H1 (cell line): ENCODE data around the gene PAQR5. TPM values are rescaled to one million over a fixed set of nuclear protein-coding genes. Genes with fewer than 3 reads are reported as not detected.

Experiments used
- CTCF ChIA-PET: fragments of 300-600 bp; sonication (Branson Sonifier 250); formaldehyde crosslinking; loops from one replicate; lab custom pipeline; 2021; ENCODE audit not compliant: partially characterized antibody; lab: Charles Lee
- POLR2A ChIA-PET: fragments of 300-600 bp; sonication (Branson Sonifier 250); formaldehyde crosslinking; loops from one replicate; lab custom pipeline; 2021; ENCODE audit warnings: inconsistent platforms; ENCODE audit not compliant: partially characterized antibody; lab: Charles Lee
- DNase-seq, 2 experiments: peaks; one replicate each; pipeline versions ENCODE4 v3.0.0 to v3.0.0-alpha.2; 2010 to 2022; ENCODE audit warnings: low spot score in 2 of 2, low read depth in 1 of 2, mixed read lengths in 1 of 2
- FAIRE-seq: peaks from 2 replicates; lab custom pipeline; 2011; peaks lifted over from hg19 to GRCh38; lab: Jason Lieb, UNC
- H2AFZ ChIP-seq: 2 replicates; pipeline ENCODE4 v1.8.1; 2012; ENCODE audit warnings: low read length, inconsistent platforms
- H2AK5ac ChIP-seq: 2 replicates; pipeline ENCODE4 v1.6.1; 2013; ENCODE audit warnings: low read depth, low read length
- H2BK120ac ChIP-seq: replicated peaks from 2 replicates; pipeline ENCODE3; 2013; ENCODE audit warnings: low read depth, low read length, inconsistent platforms
- H2BK12ac ChIP-seq: 2 replicates; pipeline ENCODE4 v1.6.1; 2013; ENCODE audit warnings: low read depth, low read length
- H2BK15ac ChIP-seq: 2 replicates; pipeline ENCODE4 v1.6.1; 2013; ENCODE audit warnings: low read length
- H2BK20ac ChIP-seq: 2 replicates; pipeline ENCODE4 v1.6.1; 2013; ENCODE audit warnings: low read length
- H2BK5ac ChIP-seq: 2 replicates; pipeline ENCODE4 v1.6.1; 2013; ENCODE audit warnings: low read depth, low read length
- H3K14ac ChIP-seq: 2 replicates; pipeline ENCODE4 v1.6.1; 2013; ENCODE audit warnings: inconsistent platforms; ENCODE audit not compliant: insufficient read length
- H3K18ac ChIP-seq: 2 replicates; pipeline ENCODE4 v1.6.1; 2013; ENCODE audit warnings: low read length; ENCODE audit errors: extremely low read depth
- H3K23ac ChIP-seq: 2 replicates; pipeline ENCODE4 v1.6.1; 2013; ENCODE audit warnings: inconsistent platforms; ENCODE audit not compliant: insufficient read length
- H3K23me2 ChIP-seq: 2 replicates; pipeline ENCODE4 v1.6.1; 2013; ENCODE audit warnings: low read depth, low read length
- H3K27ac ChIP-seq: 2 replicates; pipeline ENCODE4 v1.6.1; 2011; ENCODE audit warnings: low read depth, low read length, inconsistent platforms
- H3K27me3 ChIP-seq, 4 experiments: replicated peaks in 1 of 4; 1 replicate in 1 of 4; 2 replicates in 3 of 4; pipeline versions ENCODE4 v1.6.1 to v1.8.1; 2011 to 2013; ENCODE audit warnings: low read length in 3 of 4, mild to moderate bottlenecking in 3 of 4, inconsistent platforms in 2 of 4, mixed read lengths in 2 of 4, moderate library complexity in 1 of 4; ENCODE audit not compliant: control insufficient read depth in 3 of 4, insufficient read depth in 3 of 4; ENCODE audit errors: extremely low read depth in 1 of 4
- H3K36me3 ChIP-seq, 4 experiments: 2 replicates each; pipeline versions ENCODE4 v1.6.1 to v1.8.1; 2011 to 2013; ENCODE audit warnings: mild to moderate bottlenecking in 4 of 4, low read length in 3 of 4, moderate library complexity in 2 of 4, control low read depth in 1 of 4, inconsistent platforms in 1 of 4; ENCODE audit not compliant: insufficient read depth in 4 of 4, control insufficient read depth in 2 of 4
- H3K4ac ChIP-seq: replicated peaks from 2 replicates; pipeline ENCODE3; 2013; ENCODE audit warnings: low read length, low read depth, mixed read lengths, inconsistent platforms; ENCODE audit not compliant: insufficient read length
- H3K4me1 ChIP-seq, 4 experiments: replicated peaks in 1 of 4; 1 replicate in 1 of 4; 2 replicates in 3 of 4; pipeline versions ENCODE4 v1.6.1 to v1.8.1; 2011 to 2013; ENCODE audit warnings: low read length in 3 of 4, inconsistent platforms in 2 of 4, mixed read lengths in 1 of 4; ENCODE audit not compliant: insufficient read depth in 4 of 4, control insufficient read depth in 3 of 4
- H3K4me2 ChIP-seq, 2 experiments: 2 replicates each; pipeline versions ENCODE4 v1.6.1 to v1.8.1; 2011 to 2013; ENCODE audit warnings: low read depth in 2 of 2, low read length in 2 of 2, control low read depth in 1 of 2, inconsistent platforms in 1 of 2, mild to moderate bottlenecking in 1 of 2; ENCODE audit not compliant: insufficient read depth in 1 of 2
- H3K4me3 ChIP-seq, 4 experiments: fragments of 200-600, 300-600 bp in 1 of 4; sonication (generic), shearing (Covaris generic), sonication (Bioruptor Twin) in 1 of 4; 2 replicates each; pipeline versions ENCODE4 v1.5.1 to v1.8.1; 2011 to 2016; ENCODE audit warnings: low read length in 4 of 4, low read depth in 3 of 4, control low read depth in 2 of 4, inconsistent platforms in 2 of 4, mild to moderate bottlenecking in 2 of 4, mixed read lengths in 1 of 4, moderate library complexity in 1 of 4; ENCODE audit not compliant: insufficient read depth in 2 of 4; ENCODE audit errors: extremely low read depth in 1 of 4
- H3K56ac ChIP-seq: replicated peaks from 2 replicates; pipeline ENCODE3; 2013; ENCODE audit warnings: low read depth, mild to moderate bottlenecking, mixed read lengths, low read length, inconsistent platforms; ENCODE audit not compliant: insufficient read length
- H3K79me1 ChIP-seq: 2 replicates; pipeline ENCODE4 v1.6.1; 2013; ENCODE audit warnings: low read depth, low read length, control low read depth
- H3K79me2 ChIP-seq, 2 experiments: 2 replicates each; pipeline versions ENCODE4 v1.6.1 to v1.8.1; 2012 to 2013; ENCODE audit warnings: low read length in 2 of 2, mild to moderate bottlenecking in 2 of 2, inconsistent platforms in 1 of 2; ENCODE audit not compliant: insufficient read depth in 2 of 2, control insufficient read depth in 1 of 2
- H3K9ac ChIP-seq, 4 experiments: replicated peaks in 1 of 4; 1 replicate in 1 of 4; 2 replicates in 3 of 4; pipeline versions ENCODE4 v1.6.1 to v1.8.1; 2011 to 2013; ENCODE audit warnings: low read depth in 3 of 4, low read length in 3 of 4, control low read depth in 2 of 4, mild to moderate bottlenecking in 2 of 4, moderate library complexity in 2 of 4, inconsistent platforms in 1 of 4; ENCODE audit errors: extremely low read depth in 1 of 4
- H3K9me3 ChIP-seq, 2 experiments: 2 replicates each; pipeline versions ENCODE4 v1.6.1 to v1.8.1; 2012 to 2013; ENCODE audit warnings: mild to moderate bottlenecking in 2 of 2, moderate library complexity in 2 of 2, control low read depth in 1 of 2, inconsistent platforms in 1 of 2, low read depth in 1 of 2, low read length in 1 of 2, mixed read lengths in 1 of 2; ENCODE audit not compliant: insufficient read depth in 2 of 2
- H4K20me1 ChIP-seq, 2 experiments: replicated peaks in 1 of 2; 2 replicates each; pipeline versions ENCODE3 to v1.8.1; 2011 to 2013; ENCODE audit warnings: inconsistent platforms in 2 of 2, low read length in 2 of 2, mild to moderate bottlenecking in 1 of 2; ENCODE audit not compliant: insufficient read depth in 2 of 2, control insufficient read depth in 1 of 2
- H4K5ac ChIP-seq: 2 replicates; pipeline ENCODE4 v1.6.1; 2013; ENCODE audit warnings: low read length, low read depth, mixed read lengths, inconsistent platforms; ENCODE audit not compliant: insufficient read length
- H4K8ac ChIP-seq: 2 replicates; pipeline ENCODE4 v1.8.0; 2013; ENCODE audit warnings: mild to moderate bottlenecking, moderate library complexity, low read length, inconsistent platforms; ENCODE audit not compliant: insufficient read depth; ENCODE audit errors: extremely low read depth
- H4K91ac ChIP-seq: replicated peaks from 2 replicates; pipeline ENCODE3; 2013; ENCODE audit warnings: low read length, mixed read lengths, inconsistent platforms; ENCODE audit not compliant: insufficient read length
- CREB1 ChIP-seq: IDR thresholded peaks from 2 replicates; pipeline ENCODE4 v1.6.1; 2012; ENCODE audit warnings: inconsistent platforms
- CTBP2 ChIP-seq: IDR thresholded peaks from 2 replicates; pipeline ENCODE4 v1.7.0; 2011; ENCODE audit warnings: borderline replicate concordance, mild to moderate bottlenecking, moderate library complexity, mixed read lengths, low read length; ENCODE audit not compliant: insufficient read depth, insufficient read length
- KDM4A ChIP-seq: IDR thresholded peaks from one replicate; pipeline ENCODE4 v1.7.1; 2012; ENCODE audit warnings: low read depth, mild to moderate bottlenecking, moderate library complexity, low read length, inconsistent platforms; ENCODE audit not compliant: severe bottlenecking
- MAX ChIP-seq: IDR thresholded peaks from 2 replicates; pipeline ENCODE4 v1.6.1; 2012; ENCODE audit warnings: inconsistent platforms
- RAD21 ChIP-seq, 2 experiments: IDR thresholded peaks in 1 of 2; conservative IDR thresholded peaks in 1 of 2; 2 replicates each; pipeline ENCODE4 v1.6.1; 2011; ENCODE audit warnings: low read depth in 2 of 2, low read length in 2 of 2, improper control_type of control experiment in 1 of 2, inconsistent platforms in 1 of 2, mild to moderate bottlenecking in 1 of 2, moderate library complexity in 1 of 2
- RFX5 ChIP-seq: IDR thresholded peaks from 2 replicates; pipeline ENCODE4 v1.6.1; 2011; ENCODE audit warnings: low read depth, low read length, improper control_type of control experiment, borderline replicate concordance
- TEAD4 ChIP-seq: IDR thresholded peaks from 2 replicates; pipeline ENCODE4 v1.6.1; 2012; ENCODE audit warnings: low read depth, low read length, inconsistent platforms, mixed read lengths
- WGBS, 2 experiments: shearing (Covaris generic) in 1 of 2; methylation state at CpG; one replicate each; pipeline versions ENCODE4 v1.1.6 to v1.1.7; 2013 to 2015; ENCODE audit warnings: low lambda C conversion rate in 2 of 2, mixed read lengths in 2 of 2, inconsistent platforms in 1 of 2, low coverage in 1 of 2, missing lambda C conversion rate in 1 of 2; ENCODE audit not compliant: insufficient replicate concordance in 2 of 2, insufficient coverage in 1 of 2, insufficient read length in 1 of 2; ENCODE audit errors: extremely low coverage in 1 of 2, missing lambda C conversion rate in 1 of 2; 5-methylcytosine and 5-hydroxymethylcytosine counted together
- polyA plus RNA-seq, 7 experiments: library from polyadenylated mRNA; depleted of rRNA in 3 of 7; stranded (reverse) in 5 of 7; unstranded in 2 of 7; fragments of >200 nt in 5 of 7; fragments of 200-250 nt in 2 of 7; gene quantifications; 1 replicate in 5 of 7; 2 replicates in 1 of 7; 4 replicates in 1 of 7; pipeline versions ENCODE4 v1.2.1 to v1.2.3, GENCODE V29; 2011 to 2013; ENCODE audit warnings: missing spikeins in 2 of 7, mixed read lengths in 2 of 7
- total RNA-seq: library from RNA; stranded (reverse); fragmentation: NEBNext Ultra II Directional; extraction: Animal tissue kit (Norgen Biotek cat#: 25700); gene quantifications from 2 replicates; pipeline ENCODE4 v1.2.1, GENCODE V29; 2021
- TF ChIP-seq, protein P1 (sequence below): IDR thresholded peaks from 2 replicates; pipeline ENCODE4 v1.6.1; 2011; ENCODE audit warnings: low read depth, mild to moderate bottlenecking, low read length; ENCODE audit not compliant: insufficient read depth

The PAQR5 gene
- total and polyA plus RNA-seq, 2 of the 8 experiments (the other 6 are each of a cell fraction or from before 2014, with no cell fraction given): 8.7 to 18.1 TPM

DNA sequence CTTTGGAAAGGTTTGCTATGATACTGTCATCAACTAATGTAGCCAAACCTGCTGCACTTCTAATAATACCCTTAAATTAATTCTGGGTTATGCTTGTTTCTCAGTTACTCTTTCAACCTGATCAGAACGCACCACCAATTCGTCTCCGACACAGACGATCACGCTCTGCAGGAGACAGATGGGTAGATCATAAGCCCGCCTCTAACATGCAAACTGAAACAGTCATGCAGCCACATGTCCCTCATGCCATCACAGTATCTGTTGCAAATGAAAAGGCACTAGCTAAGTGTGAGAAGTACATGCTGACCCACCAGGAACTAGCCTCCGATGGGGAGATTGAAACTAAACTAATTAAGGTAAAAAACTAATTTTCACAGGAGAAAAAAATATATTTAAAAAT lies 146.0 kb downstream of the PAQR5 start:
- no peak for FAIRE-seq

More for the DNA sequence above, 146.0 kb downstream of the PAQR5 start:
- ChIA-PET CTCF (no interaction called here), POLR2A (interaction anchor here (5.8 kb wide), 1 partner anchor 8 kb away, joined by 26 read pairs; the partner anchor contains the start of gene RPLP1)
- Histone ChIP-seq H3K9ac (no peak overlapping the region), H2BK15ac (no peak overlapping the region), H4K91ac (no peak overlapping the region), H3K9me3 (no peaks in the 10 kb centered on the region), H3K27me3 (peaks cover 0 to 2% (median 0%) of the 10 kb centered on the region in 4 experiments; a peak in 1 of 7 replicates), H4K20me1 (peaks cover 1 to 5% of the 10 kb centered on the region in 2 experiments), H2BK20ac (no peak overlapping the region), H3K27ac (no peak overlapping the region), H3K36me3 (peaks cover 17 to 79% (median 59%) of the 10 kb centered on the region in 4 experiments), H3K79me2 (peaks cover 0 to 3% of the 10 kb centered on the region in 2 experiments; a peak in 1 of 4 replicates), H3K23ac (no peak overlapping the region), H2AFZ (no peak overlapping the region), H2BK120ac (no peak overlapping the region), H3K14ac (no peak overlapping the region)
- DNase-seq: no peak
- WGBS, 2 experiments: 95% methylated on average over 7 of the region's 7 CpGs; no CpG with 5 or more reads in 1 of the 2 experiments
- TF ChIP-seq TEAD4: no peak
- TF ChIP-seq RAD21 (IDR thresholded peaks at IDR 0.05 in 1 of 2, conservative IDR thresholded peaks at IDR 0.05 in 1 of 2; ENCODE audit: low read depth in 2 of 2, low read length in 2 of 2): no peak
- TF ChIP-seq, protein P1, sequence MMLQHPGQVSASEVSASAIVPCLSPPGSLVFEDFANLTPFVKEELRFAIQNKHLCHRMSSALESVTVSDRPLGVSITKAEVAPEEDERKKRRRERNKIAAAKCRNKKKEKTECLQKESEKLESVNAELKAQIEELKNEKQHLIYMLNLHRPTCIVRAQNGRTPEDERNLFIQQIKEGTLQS: no peak
- no peak for TF ChIP-seq CREB1
- TF ChIP-seq RFX5: no peak
- no peak for TF ChIP-seq CTBP2
- no peak for TF ChIP-seq KDM4A
- no peak for TF ChIP-seq MAX
- TF ChIP-seq, all 59 proteins: peak for 0
- no peaks in the 10 kb centered on the region for H3K23me2 ChIP-seq
- H3K4ac ChIP-seq: no peak overlapping the region
- H3K4me3 ChIP-seq: no peak overlapping the region
- H2BK12ac ChIP-seq: no peak overlapping the region
- no peak overlapping the region for H4K5ac ChIP-seq
- H3K4me1 ChIP-seq: no peaks in the 10 kb centered on the region
- H3K4me2 ChIP-seq: no peak overlapping the region
- no peak overlapping the region for H2BK5ac ChIP-seq
- H2AK5ac ChIP-seq: no peak overlapping the region
- H4K8ac ChIP-seq: no peak overlapping the region
- H3K79me1 ChIP-seq: no peaks in the 10 kb centered on the region; the same call in 1 of the 2 replicates
- no peak overlapping the region for H3K56ac ChIP-seq
- no peak overlapping the region for H3K18ac ChIP-seq
